HepG2 (cell line): Measurements from ENCODE around the gene SPINK7. TPM values are rescaled to one million over a fixed set of nuclear protein-coding genes. Genes with fewer than 3 reads are reported as not detected.
"Not testable (repeated sequence)": the region's sequence is repeated elsewhere in the genome, so short reads cannot be mapped to it uniquely, and the experiment has no call there.

Source experiments
- ATAC-seq: fragments of 200-7000 bp; cut with Tn5 transposase; 3 replicates; pipeline ENCODE4 v1.9.1; 2020; ENCODE audit warnings: mild to moderate bottlenecking, moderate library complexity
- BruUV-seq: library from RNA; stranded (reverse); fragments of 400-500 nt; replicated peaks from 2 replicates; lab custom pipeline; 2021; lab: Mats Ljungman, UMichigan
- CTCF ChIA-PET: fragments of 300-600 bp; formaldehyde crosslinking; extraction: SDS; loops from one replicate; lab custom pipeline; 2021; ENCODE audit warnings: low total read pairs, inconsistent platforms, low intra/inter-chr PET ratio; lab: Yijun Ruan, JAX
- POLR2A ChIA-PET: fragments of 350-600 bp; sonication (Branson Sonifier 250); formaldehyde crosslinking; loops from one replicate; lab custom pipeline; 2020; ENCODE audit warnings: antibody characterized with exemption, inconsistent platforms; lab: Yijun Ruan, JAX
- DNase-seq: peaks from one replicate; pipeline ENCODE4 v3.0.0-alpha.2; 2015; ENCODE audit warnings: low spot score
- FAIRE-seq: peaks from 3 replicates; lab custom pipeline; 2011; peaks lifted over from hg19 to GRCh38; lab: Jason Lieb, UNC
- H2AFZ ChIP-seq: one replicate; pipeline ENCODE4 v1.6.1; 2011; ENCODE audit warnings: low read length, inconsistent platforms
- H3K27ac ChIP-seq: fragments of 300-600 bp; 3 replicates; pipeline ENCODE4 v1.8.0; 2011; ENCODE audit warnings: mixed run types, mild to moderate bottlenecking, mixed read lengths, low read length, inconsistent platforms; ENCODE audit not compliant: insufficient read depth; ENCODE audit errors: extremely low read length
- H3K27me3 ChIP-seq, 2 experiments: fragments of 200-600 bp in 1 of 2; 2 replicates in 1 of 2; 3 replicates in 1 of 2; pipeline versions ENCODE4 v1.6.0 to v1.8.0; 2011; ENCODE audit warnings: low read length in 2 of 2, mild to moderate bottlenecking in 2 of 2, moderate library complexity in 2 of 2, inconsistent platforms in 1 of 2; ENCODE audit not compliant: insufficient read depth in 2 of 2, control insufficient read depth in 1 of 2
- H3K36me3 ChIP-seq, 2 experiments: fragments of 200-600 bp in 1 of 2; replicated peaks in 1 of 2; 2 replicates in 1 of 2; 3 replicates in 1 of 2; pipeline versions ENCODE4 v1.5.1 to v1.8.0; 2011; ENCODE audit warnings: low read length in 2 of 2, inconsistent platforms in 1 of 2; ENCODE audit not compliant: insufficient read depth in 2 of 2, control insufficient read depth in 1 of 2
- H3K4me1 ChIP-seq: 2 replicates; pipeline ENCODE4 v1.5.1; 2012; ENCODE audit warnings: low read length, inconsistent platforms; ENCODE audit not compliant: insufficient read depth
- H3K4me2 ChIP-seq: 2 replicates; pipeline ENCODE4 v1.6.0; 2011; ENCODE audit warnings: low read depth, low read length, inconsistent platforms
- H3K4me3 ChIP-seq, 3 experiments: fragments of 200-600 bp in 1 of 3; sonication (generic), shearing (Covaris generic) in 1 of 3; replicated peaks in 1 of 3; 2 replicates each; pipeline ENCODE4 v1.5.1; 2011 to 2016; ENCODE audit warnings: low read length in 3 of 3, inconsistent platforms in 2 of 3, low read depth in 2 of 3, mild to moderate bottlenecking in 2 of 3, control low read depth in 1 of 3, mixed read lengths in 1 of 3; ENCODE audit not compliant: insufficient read depth in 1 of 3
- H3K79me2 ChIP-seq: one replicate; pipeline ENCODE4 v1.6.1; 2011; ENCODE audit warnings: low read length, inconsistent platforms; ENCODE audit not compliant: insufficient read depth
- H3K9ac ChIP-seq: 2 replicates; pipeline ENCODE4 v1.6.0; 2011; ENCODE audit warnings: mild to moderate bottlenecking, low read depth, low read length, inconsistent platforms; ENCODE audit not compliant: insufficient read depth
- H3K9me3 ChIP-seq: 2 replicates; pipeline ENCODE4 v1.5.1; 2012; ENCODE audit warnings: mild to moderate bottlenecking, low read length
- H4K20me1 ChIP-seq: 2 replicates; pipeline ENCODE4 v1.6.0; 2011; ENCODE audit warnings: inconsistent platforms, mild to moderate bottlenecking, low read length, moderate library complexity; ENCODE audit not compliant: insufficient read depth
- CREB3 ChIP-seq: sonication (generic); formaldehyde crosslinking; IDR thresholded peaks from 2 replicates; pipeline ENCODE4 v1.5.0; 2020; ENCODE audit warnings: missing genetic modification reagents
- FOSL2 ChIP-seq: sonication (generic); formaldehyde crosslinking; IDR thresholded peaks from 2 replicates; pipeline ENCODE4 v1.4.0; 2020; ENCODE audit warnings: missing genetic modification reagents
- HDAC6 ChIP-seq: fragments of 200-600 bp; sonication (generic); IDR thresholded peaks from 2 replicates; pipeline ENCODE4 v1.7.0; 2017; ENCODE audit warnings: mild to moderate bottlenecking, antibody characterized with exemption, low read length, low read depth
- MEIS2 ChIP-seq: sonication (generic); formaldehyde crosslinking; IDR thresholded peaks from 2 replicates; pipeline ENCODE4 v1.9.0; 2021; ENCODE audit warnings: mild to moderate bottlenecking, missing genetic modification reagents
- whole genome bisulfite sequencing: methylation state at CpG from one replicate; pipeline ENCODE4 v1.1.6; 2017; ENCODE audit warnings: low lambda C conversion rate; 5-methylcytosine and 5-hydroxymethylcytosine counted together
- in situ Hi-C: cut with HindIII; loops from 2 replicates; pipeline ENCODE4 v1.10.0; 2017; ENCODE audit warnings: low pct_unique_long_range_greater_than_20kb; ENCODE audit not compliant: extremely low pct_ligation_motif_present
- intact Hi-C: fragments of 100-400 bp; cut with micrococcal nuclease; formaldehyde crosslinking; loops from one replicate; pipeline ENCODE4 v1.10.0; 2022; ENCODE audit not compliant: unreplicated experiment
- polyA plus RNA-seq, 8 experiments: library from polyadenylated mRNA; depleted of rRNA in 3 of 8; stranded (reverse) in 7 of 8; unstranded in 1 of 8; fragments of >200 nt; fragmentation: Illumina TruSeq in 4 of 8; extraction: Trizol in 4 of 8; gene quantifications; 2 replicates each; pipeline versions ENCODE4 v1.2.1 to v1.2.3, GENCODE V29; 2011 to 2016; ENCODE audit warnings: low read depth in 4 of 8, missing spikeins in 1 of 8, mixed read lengths in 1 of 8; ENCODE audit not compliant: insufficient read depth in 1 of 8
- total RNA-seq, 5 experiments: library from RNA; depleted of rRNA; stranded (reverse); fragments of >200 nt; fragmentation: Illumina TruSeq; extraction: Trizol; gene quantifications; 2 replicates each; pipeline ENCODE4 v1.2.3, GENCODE V29; 2016; ENCODE audit warnings: low read depth in 1 of 5

Gene SPINK7
- total and polyA plus RNA-seq, 2 of the 13 experiments (the other 11 are each of a cell fraction or from before 2014, with no cell fraction given) = 0.15 TPM; not detected in 1

- Histone ChIP-seq H3K9ac (no peak within 1 kb of the TSS), H3K4me3 (no peak within 1 kb of the TSS), H3K27me3 (no peaks in the 10 kb centered on the region), H3K36me3 (no peaks in the 10 kb centered on the region), H3K4me2 (no peak within 1 kb of the TSS), H3K9me3 (no peaks in the 10 kb centered on the region), H4K20me1 (no peaks in the 10 kb centered on the region), H2AFZ (no peak within 1 kb of the TSS), H3K79me2 (no peaks in the 10 kb centered on the region), H3K4me1 (no peaks in the 10 kb centered on the region), H3K27ac (no peak within 1 kb of the TSS)
- ATAC-seq (peak; percentile 60), FAIRE-seq (no peak), DNase-seq (peak; percentile 36)
- TF ChIP-seq FOSL2 (peak; percentile 86), HDAC6 (no peak), CREB3 (CRISPR knock-in tag) (no peak), MEIS2 (no peak)
- BruUV-seq = no TSS peak
- 46% methylated on average over 4 of the region's 4 CpGs for WGBS
- intact Hi-C loops = no loop called here
- ChIA-PET CTCF (no interaction called here), POLR2A (no interaction called here)
- in situ Hi-C loops = no loop called here
Observed at GRCh38 chr5:148268566-148268965, 43.7 kb upstream of the SPINK7 start, which contains the start of gene SPINK13. SPINK13 (plus strand) TSS chr5:148268794; CDS start chr5:148270073, 1,279 bp downstream.

- WGBS = 3% methylated on average over 2 of the region's 2 CpGs
- intact Hi-C loops, DNase-seq, H3K4me2 ChIP-seq, H3K79me2 ChIP-seq, H3K36me3 ChIP-seq, CTCF ChIA-PET, H3K9ac ChIP-seq, FAIRE-seq, ATAC-seq, BruUV-seq, H3K27ac ChIP-seq, H3K9me3 ChIP-seq, H3K4me3 ChIP-seq, in situ Hi-C loops, H2AFZ ChIP-seq, POLR2A ChIA-PET, H4K20me1 ChIP-seq, H3K27me3 ChIP-seq, H3K4me1 ChIP-seq: not testable (repeated sequence)
Observed at GRCh38 chr5:148275129-148275528, 37.1 kb upstream of the SPINK7 start.
